GM18867 (cell line): ENCODE data around the gene KLHL8.

ENCODE experiments used
- ATAC-seq: cut with Tn5 transposase; IDR thresholded peaks from one replicate; pipeline ENCODE4 v1.9.1; 2021; ENCODE audit warnings: mild to moderate bottlenecking, moderate library complexity; ENCODE audit not compliant: unreplicated experiment

The KLHL8 gene

DNA sequence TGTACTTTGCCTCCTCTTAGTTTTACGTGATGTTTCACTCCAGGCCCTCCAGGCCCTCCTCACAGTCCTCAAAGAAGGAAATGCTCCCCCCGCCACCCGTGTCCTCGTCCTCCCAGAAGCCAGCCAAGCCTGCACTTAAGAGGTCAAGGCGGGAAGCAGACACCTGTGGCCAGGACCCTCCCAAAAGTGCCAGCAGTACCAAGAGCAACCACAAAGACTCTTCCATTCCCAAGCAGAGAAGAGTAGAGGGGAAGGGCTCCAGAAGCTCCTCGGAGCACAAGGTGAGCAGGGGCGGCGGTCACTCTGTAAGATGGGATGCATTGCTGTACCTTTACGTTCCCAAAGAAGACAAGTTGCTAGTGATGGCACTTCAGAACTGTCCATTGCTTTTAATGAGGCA, 94.4 kb downstream of the KLHL8 start:
- no peak for ATAC-seq

- ATAC-seq: no peak
Measured at GRCh38 chr4:87122252-87122651, 98.2 kb downstream of the KLHL8 start.

- ATAC-seq: no peak
Measured at GRCh38 chr4:87121341-87122065, 98.9 kb downstream of the KLHL8 start.

DNA sequence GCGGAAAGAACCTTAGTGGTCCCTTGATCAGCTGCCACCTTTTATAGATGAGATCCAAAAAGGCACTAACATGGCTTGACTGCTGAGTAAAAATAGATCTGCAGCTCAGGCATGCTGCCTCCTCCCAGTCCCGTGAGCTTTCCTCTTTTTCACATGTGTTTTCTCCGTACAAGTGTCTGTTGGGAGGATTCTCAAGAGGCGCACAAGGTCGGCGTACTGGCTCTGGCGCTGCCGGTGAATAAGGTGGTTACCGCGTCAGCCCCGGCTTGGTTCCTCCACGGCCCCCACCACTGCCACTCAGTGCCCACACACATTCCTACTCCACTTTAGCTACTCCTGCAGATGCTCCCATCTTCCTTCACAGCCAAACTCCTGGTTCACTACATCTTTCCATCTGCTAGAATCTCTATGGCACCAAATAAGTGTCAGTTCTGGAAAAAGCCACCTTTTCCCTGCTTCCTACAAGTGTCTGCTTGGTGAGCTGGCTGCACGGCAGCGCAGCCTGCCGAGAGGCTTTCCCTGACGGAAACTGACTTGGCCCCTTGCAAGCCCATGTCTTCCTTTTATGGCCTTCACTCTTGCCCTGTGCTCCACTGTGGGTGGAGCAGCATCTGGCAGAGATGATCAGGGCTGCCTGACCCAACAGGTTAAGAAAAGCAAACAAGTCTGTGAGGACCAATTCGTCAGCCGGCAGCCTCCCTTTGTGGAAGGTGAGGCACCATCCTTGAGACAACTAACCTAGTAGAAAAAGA, 99.8 kb downstream of the KLHL8 start:
- no peak for ATAC-seq

DNA sequence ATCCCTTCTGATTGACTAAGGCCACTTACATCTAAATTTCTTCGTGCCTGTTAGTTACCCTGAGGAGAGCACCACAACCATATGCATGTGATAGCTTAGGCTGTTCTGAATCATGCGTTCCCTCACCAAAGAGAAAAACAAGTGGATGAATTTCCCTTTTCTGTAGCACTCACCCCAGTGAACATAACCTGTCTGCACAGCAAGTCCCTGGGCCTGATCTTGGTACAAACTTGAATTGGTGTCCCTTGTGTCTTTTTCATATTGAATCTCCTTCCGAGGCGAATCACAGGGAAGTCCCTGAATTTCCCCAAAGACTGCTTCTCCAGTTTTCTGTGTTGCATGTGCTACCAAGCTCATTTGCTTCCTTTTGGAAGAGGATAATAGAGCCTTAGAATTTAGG, 100.4 kb downstream of the KLHL8 start:
- no peak for ATAC-seq

DNA sequence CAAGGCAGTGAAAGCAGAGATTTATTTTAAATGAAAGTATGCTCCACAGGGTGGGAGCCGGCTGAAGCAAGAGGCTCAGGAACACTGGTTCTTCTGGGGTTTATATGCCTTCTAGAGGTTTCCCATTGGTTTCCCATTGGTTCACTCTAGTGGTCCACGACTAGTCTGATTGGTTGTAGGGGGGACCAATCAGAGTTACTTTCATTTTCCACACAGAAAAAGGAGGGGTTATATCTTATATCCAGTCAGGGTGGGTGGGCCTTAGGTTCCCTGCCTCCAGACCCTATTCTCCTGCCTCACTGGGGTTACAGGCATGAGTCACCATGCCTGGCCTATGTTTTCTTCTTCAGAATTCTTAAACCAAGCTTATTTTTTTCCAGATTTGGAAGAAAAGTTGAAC, 101.6 kb downstream of the KLHL8 start:
- no peak for ATAC-seq

DNA sequence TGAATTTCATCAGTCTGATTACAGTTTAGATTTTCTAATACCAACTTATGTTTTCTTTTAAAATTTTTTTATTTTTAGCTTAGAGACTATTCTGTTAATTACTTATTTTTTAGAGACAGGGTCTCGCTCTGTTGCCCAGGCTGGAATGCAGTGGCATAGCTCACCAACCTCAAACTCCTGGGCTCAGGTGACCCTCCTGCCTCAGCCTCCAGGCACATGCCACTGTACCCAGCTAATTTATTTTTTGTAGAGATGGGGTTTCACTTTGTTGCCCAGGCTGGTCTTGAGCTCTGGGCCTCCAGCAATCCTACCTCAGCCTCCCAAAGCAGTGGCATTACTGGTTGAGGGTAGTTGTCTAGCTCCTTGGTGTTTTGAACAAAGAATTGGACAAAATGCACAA, 102.0 kb downstream of the KLHL8 start:
- ATAC-seq: no peak

- no peak for ATAC-seq
Measured at GRCh38 chr4:87117732-87118075, 102.7 kb downstream of the KLHL8 start.

GRCh38 chr4:87117051-87117731, 103.2 kb downstream of the KLHL8 start:
- no peak for ATAC-seq

DNA sequence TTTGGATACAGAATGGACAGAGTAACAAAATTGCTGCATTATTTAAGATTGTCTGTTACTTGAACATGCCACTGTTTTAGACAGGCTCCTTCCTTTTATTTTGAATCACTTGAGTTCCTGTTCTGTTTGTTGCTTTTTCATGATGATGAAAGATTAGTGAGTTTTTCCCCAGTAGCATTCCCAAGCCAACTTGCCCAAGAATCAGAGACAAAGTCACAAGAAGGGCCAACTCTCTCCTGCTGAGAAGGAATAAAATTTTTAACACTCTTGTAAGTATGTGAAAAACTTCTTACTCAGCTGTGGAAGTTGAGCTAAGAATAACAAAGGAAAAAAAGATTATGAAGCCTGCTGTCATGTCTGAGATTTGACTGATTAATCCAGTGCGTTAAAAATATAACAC, 104.2 kb downstream of the KLHL8 start:
- ATAC-seq: no peak

DNA sequence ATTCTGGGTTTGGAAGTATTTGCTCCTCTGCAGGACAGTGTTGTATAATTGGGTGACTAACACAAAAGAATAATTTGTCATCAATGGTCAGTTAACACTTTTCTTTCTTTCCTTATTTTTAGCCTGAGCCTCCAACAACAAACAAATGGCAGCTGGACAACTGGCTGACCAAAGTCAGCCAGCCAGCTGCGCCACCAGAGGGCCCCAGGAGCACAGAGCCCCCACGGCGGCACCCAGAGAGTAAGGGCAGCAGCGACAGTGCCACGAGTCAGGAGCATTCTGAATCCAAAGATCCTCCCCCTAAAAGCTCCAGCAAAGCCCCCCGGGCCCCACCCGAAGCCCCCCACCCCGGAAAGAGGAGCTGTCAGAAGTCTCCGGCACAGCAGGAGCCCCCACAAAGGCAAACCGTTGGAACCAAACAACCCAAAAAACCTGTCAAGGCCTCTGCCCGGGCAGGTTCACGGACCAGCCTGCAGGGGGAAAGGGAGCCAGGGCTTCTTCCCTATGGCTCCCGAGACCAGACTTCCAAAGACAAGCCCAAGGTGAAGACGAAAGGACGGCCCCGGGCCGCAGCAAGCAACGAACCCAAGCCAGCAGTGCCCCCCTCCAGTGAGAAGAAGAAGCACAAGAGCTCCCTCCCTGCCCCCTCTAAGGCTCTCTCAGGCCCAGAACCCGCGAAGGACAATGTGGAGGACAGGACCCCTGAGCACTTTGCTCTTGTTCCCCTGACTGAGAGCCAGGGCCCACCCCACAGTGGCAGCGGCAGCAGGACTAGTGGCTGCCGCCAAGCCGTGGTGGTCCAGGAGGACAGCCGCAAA, 106.0 kb downstream of the KLHL8 start:
- no peak for ATAC-seq

- no peak for ATAC-seq
Measured at GRCh38 chr4:87112063-87112462, 108.4 kb downstream of the KLHL8 start.
